ENCODE results near the gene SOD3.

DNA sequence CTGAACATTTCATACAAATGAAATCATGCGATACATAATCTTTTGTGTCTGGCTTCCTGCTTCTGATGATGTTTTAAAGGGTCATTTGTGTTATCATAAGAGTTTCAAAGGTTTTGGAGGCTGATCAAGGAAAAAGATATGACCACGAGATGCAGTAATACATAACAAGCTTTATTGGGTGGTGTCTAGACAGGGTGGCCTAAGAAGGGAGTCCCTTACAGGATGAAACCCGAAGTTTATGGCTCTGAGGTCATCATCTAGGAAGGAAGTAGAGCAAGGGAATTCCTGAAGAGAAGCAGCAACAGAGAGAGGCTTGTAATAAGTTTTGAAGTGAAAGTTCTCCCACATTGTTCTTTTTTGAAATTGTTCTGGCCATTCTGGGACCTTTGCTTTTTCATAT is 40.8 kb upstream of the SOD3 start:
- TF ChIP-seq POLR2A (IDR thresholded peaks at IDR 0.05) = no peak
- no peak for TF ChIP-seq CTCF (IDR thresholded peaks at IDR 0.05)

All from lower leg skin (tissue), 3 donors.